GM12874 (cell line): ENCODE data around the gene TGM4.

Experiments used
- CTCF ChIP-seq: IDR thresholded peaks from 2 replicates; pipeline ENCODE4 v1.5.1; 2011; ENCODE audit warnings: low read depth, mild to moderate bottlenecking, control low read depth, low read length, moderate library complexity; ENCODE audit not compliant: insufficient read depth

The TGM4 gene

GRCh38 chr3:44918087-44918486 is 43.7 kb downstream of the TGM4 start:
- TF ChIP-seq CTCF, result no peak

- TF ChIP-seq CTCF, result no peak
Observed at GRCh38 chr3:44918581-44918980, 44.2 kb downstream of the TGM4 start.

GRCh38 chr3:44920081-44920480 is 45.7 kb downstream of the TGM4 start:
- TF ChIP-seq CTCF, result no peak

GRCh38 chr3:44923632-44924456 is 49.4 kb downstream of the TGM4 start:
- no peak for TF ChIP-seq CTCF

GRCh38 chr3:44924457-44925084 is 50.2 kb downstream of the TGM4 start:
- TF ChIP-seq CTCF, result no peak

GRCh38 chr3:44926172-44926571 is 51.8 kb downstream of the TGM4 start:
- TF ChIP-seq CTCF, result no peak

GRCh38 chr3:44926921-44927320 is 52.5 kb downstream of the TGM4 start:
- TF ChIP-seq CTCF, result no peak
